HG02759 (cell line): ENCODE results near the gene PPP1R9A.

ENCODE experiments used
- ATAC-seq: cut with Tn5 transposase; IDR thresholded peaks from one replicate; pipeline ENCODE4 v1.9.1; 2021; ENCODE audit warnings: mild to moderate bottlenecking, moderate library complexity; ENCODE audit not compliant: unreplicated experiment

The PPP1R9A gene

GRCh38 chr7:95342642-95343307, 435.4 kb downstream of the PPP1R9A start:
- no peak for ATAC-seq
